Liver (tissue), 9 donors: ENCODE measurements around the gene PPP2R5B. TPM values are rescaled to one million over a fixed set of nuclear protein-coding genes. Genes with fewer than 3 reads are reported as not detected.

Source experiments
- DNase-seq: peaks from one replicate; pipeline ENCODE4 v3.0.0-alpha.2; 2017; ENCODE audit warnings: low spot score
- H3K27ac ChIP-seq, 2 donors: one replicate each; pipeline ENCODE4 v1.7.0; 2013; ENCODE audit warnings: inconsistent platforms in 2 of 2, low read length in 2 of 2, control low read depth in 1 of 2, low read depth in 1 of 2, mild to moderate bottlenecking in 1 of 2
- H3K27me3 ChIP-seq, 4 donors: one replicate each; pipeline versions ENCODE4 v1.6.1 to v1.7.0; 2013; ENCODE audit warnings: low read length in 3 of 4, inconsistent platforms in 1 of 4, mild to moderate bottlenecking in 1 of 4, moderate library complexity in 1 of 4; ENCODE audit not compliant: control insufficient read depth in 4 of 4, insufficient read depth in 4 of 4
- H3K36me3 ChIP-seq, 4 donors: one replicate each; pipeline versions ENCODE4 v1.6.1 to v1.7.0; 2013; ENCODE audit warnings: low read length in 3 of 4, mild to moderate bottlenecking in 3 of 4, low read depth in 1 of 4, moderate library complexity in 1 of 4; ENCODE audit not compliant: control insufficient read depth in 4 of 4, insufficient read depth in 3 of 4
- H3K4me1 ChIP-seq, 4 donors: one replicate each; pipeline versions ENCODE4 v1.6.1 to v1.7.0; 2013; ENCODE audit warnings: low read length in 3 of 4, mild to moderate bottlenecking in 3 of 4, moderate library complexity in 1 of 4; ENCODE audit not compliant: control insufficient read depth in 4 of 4, insufficient read depth in 4 of 4
- H3K4me3 ChIP-seq, 3 donors: one replicate each; pipeline versions ENCODE4 v1.6.1 to v1.7.0; 2013; ENCODE audit warnings: low read length in 3 of 3, control low read depth in 1 of 3, low read depth in 1 of 3, mild to moderate bottlenecking in 1 of 3
- H3K9ac ChIP-seq, 2 donors: one replicate each; pipeline ENCODE4 v1.7.0; 2013; ENCODE audit warnings: low read length in 2 of 2, mild to moderate bottlenecking in 2 of 2, moderate library complexity in 2 of 2, control low read depth in 1 of 2, low read depth in 1 of 2
- H3K9me3 ChIP-seq, 4 donors: one replicate each; pipeline versions ENCODE4 v1.6.1 to v1.7.0; 2013; ENCODE audit warnings: low read length in 3 of 4; ENCODE audit not compliant: control insufficient read depth in 4 of 4
- EGR1 ChIP-seq, 2 donors: IDR thresholded peaks; 2 replicates each; pipeline ENCODE4 v1.6.1; 2016 to 2018; ENCODE audit warnings: antibody characterized with exemption in 2 of 2, low read depth in 2 of 2
- FOXA1 ChIP-seq: IDR thresholded peaks from 2 replicates; pipeline ENCODE4 v1.6.1; 2016; ENCODE audit warnings: antibody characterized with exemption
- FOXA2 ChIP-seq: IDR thresholded peaks from 2 replicates; pipeline ENCODE4 v1.6.1; 2016; ENCODE audit warnings: antibody characterized with exemption
- GABPA ChIP-seq, 2 donors: IDR thresholded peaks in 1 of 2; conservative IDR thresholded peaks in 1 of 2; 2 replicates each; pipeline ENCODE4 v1.6.1; 2016; ENCODE audit warnings: antibody characterized with exemption in 2 of 2, mild to moderate bottlenecking in 1 of 2, moderate library complexity in 1 of 2
- HNF4A ChIP-seq, 2 donors: conservative IDR thresholded peaks; 2 replicates each; pipeline ENCODE4 v1.6.1; 2016; ENCODE audit warnings: antibody characterized with exemption in 2 of 2, mild to moderate bottlenecking in 2 of 2
- HNF4G ChIP-seq: IDR thresholded peaks from 2 replicates; pipeline ENCODE4 v1.6.1; 2016; ENCODE audit warnings: antibody characterized with exemption
- JUND ChIP-seq, 2 donors: IDR thresholded peaks; 2 replicates each; pipeline ENCODE4 v1.6.1; 2016; ENCODE audit warnings: antibody characterized with exemption in 2 of 2
- NR2F2 ChIP-seq: IDR thresholded peaks from 2 replicates; pipeline ENCODE4 v1.6.1; 2016; ENCODE audit warnings: antibody characterized with exemption
- RAD21 ChIP-seq, 2 donors: IDR thresholded peaks; 2 replicates each; pipeline ENCODE4 v1.6.1; 2016; ENCODE audit warnings: antibody characterized with exemption in 2 of 2, mild to moderate bottlenecking in 2 of 2
- SP1 ChIP-seq: IDR thresholded peaks from 2 replicates; pipeline ENCODE4 v1.6.1; 2018; ENCODE audit warnings: antibody characterized with exemption, mild to moderate bottlenecking
- TAF1 ChIP-seq: conservative IDR thresholded peaks from 2 replicates; pipeline ENCODE4 v1.6.1; 2016; ENCODE audit warnings: antibody characterized with exemption, mild to moderate bottlenecking
- YY1 ChIP-seq: IDR thresholded peaks from 2 replicates; pipeline ENCODE4 v1.6.1; 2016; ENCODE audit warnings: antibody characterized with exemption, mild to moderate bottlenecking
- whole genome bisulfite sequencing: extraction: QIAGEN DNeasy Blood & Tissue Kit; methylation state at CpG from one replicate; pipeline ENCODE4 v1.1.7; 2013; 5-methylcytosine and 5-hydroxymethylcytosine counted together
- polyA plus RNA-seq, 2 donors: library from polyadenylated mRNA; stranded (reverse) in 1 of 2; unstranded in 1 of 2; fragments of 200-250 nt in 1 of 2; fragments of >200 nt in 1 of 2; fragmentation: Nextera tagmentation in 1 of 2; extraction: Ambion mirVana in 1 of 2; gene quantifications; one replicate each; pipeline versions ENCODE4 v1.2.1 to v1.2.3, GENCODE V29; 2013 to 2015
- total RNA-seq, 2 donors: library from RNA; depleted of rRNA; stranded (reverse); fragments of >200 nt; gene quantifications; one replicate each; pipeline ENCODE4 v1.2.3, GENCODE V29; 2014
- TF ChIP-seq, protein P1 (sequence below): fragments of 150-350 bp; IDR thresholded peaks from 2 replicates; pipeline ENCODE4 v1.5.1; 2017; ENCODE audit warnings: improper control_type of control experiment, low read depth, low read length; ENCODE audit not compliant: missing input control
- TF ChIP-seq, protein P2 (sequence below): IDR thresholded peaks from 2 replicates; pipeline ENCODE4 v1.6.1; 2016; ENCODE audit warnings: antibody characterized with exemption
- TF ChIP-seq, protein P3 (sequence below): IDR thresholded peaks from 2 replicates; pipeline ENCODE4 v1.6.1; 2016; ENCODE audit warnings: antibody characterized with exemption
- TF ChIP-seq, protein P4 (sequence below): IDR thresholded peaks from 2 replicates; pipeline ENCODE4 v1.6.1; 2016; ENCODE audit warnings: antibody characterized with exemption
- TF ChIP-seq, protein P5 (sequence below): IDR thresholded peaks from 2 replicates; pipeline ENCODE4 v1.6.1; 2016; ENCODE audit warnings: antibody characterized with exemption, mild to moderate bottlenecking
- donor health status: healthy.
- donor health status: healthy.
- donor health status: healthy.
- donor health status: healthy.
- donor health status: healthy.

Gene PPP2R5B
- total and polyA plus RNA-seq, 4 donors: 2.9 to 6.6 (median 5.1) TPM

DNA sequence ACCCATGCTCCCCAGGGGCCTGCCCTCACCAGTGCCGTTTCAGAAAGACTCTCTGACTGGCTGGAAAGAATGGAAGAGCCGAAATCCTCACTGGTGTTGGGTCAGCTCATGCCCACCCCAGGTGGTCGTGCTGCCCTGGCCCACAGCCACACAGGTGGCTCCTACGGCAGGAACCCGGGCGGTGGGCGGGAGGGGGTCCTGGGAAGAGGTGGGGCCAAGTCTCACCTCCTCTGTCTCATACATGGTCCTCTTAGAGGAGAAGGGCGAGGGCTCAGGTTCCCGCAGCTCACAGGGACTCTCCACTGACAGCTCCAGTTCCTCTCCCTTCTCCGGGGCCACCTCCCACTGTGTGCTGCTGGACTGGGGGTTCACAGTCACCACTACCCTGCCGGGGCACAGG lies 15.7 kb upstream of the PPP2R5B start:
- Histone ChIP-seq H3K36me3 (peaks cover 45 to 82% (median 62%) of the 10 kb centered on the region in 4 donors), H3K9me3 (no peaks in the 10 kb centered on the region), H3K4me1 (no peaks in the 10 kb centered on the region), H3K9ac (no peak overlapping the region), H3K27me3 (no peaks in the 10 kb centered on the region), H3K27ac (no peak overlapping the region), H3K4me3 (no peak overlapping the region)
- no peak for DNase-seq
- 92% methylated on average over 11 of the region's 11 CpGs for WGBS
- TF ChIP-seq, protein P1, sequence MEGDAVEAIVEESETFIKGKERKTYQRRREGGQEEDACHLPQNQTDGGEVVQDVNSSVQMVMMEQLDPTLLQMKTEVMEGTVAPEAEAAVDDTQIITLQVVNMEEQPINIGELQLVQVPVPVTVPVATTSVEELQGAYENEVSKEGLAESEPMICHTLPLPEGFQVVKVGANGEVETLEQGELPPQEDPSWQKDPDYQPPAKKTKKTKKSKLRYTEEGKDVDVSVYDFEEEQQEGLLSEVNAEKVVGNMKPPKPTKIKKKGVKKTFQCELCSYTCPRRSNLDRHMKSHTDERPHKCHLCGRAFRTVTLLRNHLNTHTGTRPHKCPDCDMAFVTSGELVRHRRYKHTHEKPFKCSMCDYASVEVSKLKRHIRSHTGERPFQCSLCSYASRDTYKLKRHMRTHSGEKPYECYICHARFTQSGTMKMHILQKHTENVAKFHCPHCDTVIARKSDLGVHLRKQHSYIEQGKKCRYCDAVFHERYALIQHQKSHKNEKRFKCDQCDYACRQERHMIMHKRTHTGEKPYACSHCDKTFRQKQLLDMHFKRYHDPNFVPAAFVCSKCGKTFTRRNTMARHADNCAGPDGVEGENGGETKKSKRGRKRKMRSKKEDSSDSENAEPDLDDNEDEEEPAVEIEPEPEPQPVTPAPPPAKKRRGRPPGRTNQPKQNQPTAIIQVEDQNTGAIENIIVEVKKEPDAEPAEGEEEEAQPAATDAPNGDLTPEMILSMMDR: no peak
- TF ChIP-seq YY1 (no peak), NR2F2 (no peak), GABPA (IDR thresholded peaks at IDR 0.05 in 1 of 2, conservative IDR thresholded peaks at IDR 0.05 in 1 of 2) (no peak), EGR1 (IDR thresholded peaks at IDR 0.05; ENCODE audit: low read depth in 2 of 2) (no peak), RAD21 (IDR thresholded peaks at IDR 0.05) (no peak), FOXA2 (no peak), SP1 (no peak), FOXA1 (no peak), HNF4A (conservative IDR thresholded peaks at IDR 0.05) (no peak), JUND (IDR thresholded peaks at IDR 0.05) (no peak), TAF1 (no peak), HNF4G (no peak)
- TF ChIP-seq, protein P2, sequence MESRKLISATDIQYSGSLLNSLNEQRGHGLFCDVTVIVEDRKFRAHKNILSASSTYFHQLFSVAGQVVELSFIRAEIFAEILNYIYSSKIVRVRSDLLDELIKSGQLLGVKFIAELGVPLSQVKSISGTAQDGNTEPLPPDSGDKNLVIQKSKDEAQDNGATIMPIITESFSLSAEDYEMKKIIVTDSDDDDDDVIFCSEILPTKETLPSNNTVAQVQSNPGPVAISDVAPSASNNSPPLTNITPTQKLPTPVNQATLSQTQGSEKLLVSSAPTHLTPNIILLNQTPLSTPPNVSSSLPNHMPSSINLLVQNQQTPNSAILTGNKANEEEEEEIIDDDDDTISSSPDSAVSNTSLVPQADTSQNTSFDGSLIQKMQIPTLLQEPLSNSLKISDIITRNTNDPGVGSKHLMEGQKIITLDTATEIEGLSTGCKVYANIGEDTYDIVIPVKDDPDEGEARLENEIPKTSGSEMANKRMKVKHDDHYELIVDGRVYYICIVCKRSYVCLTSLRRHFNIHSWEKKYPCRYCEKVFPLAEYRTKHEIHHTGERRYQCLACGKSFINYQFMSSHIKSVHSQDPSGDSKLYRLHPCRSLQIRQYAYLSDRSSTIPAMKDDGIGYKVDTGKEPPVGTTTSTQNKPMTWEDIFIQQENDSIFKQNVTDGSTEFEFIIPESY: no peak
- TF ChIP-seq, protein P3, sequence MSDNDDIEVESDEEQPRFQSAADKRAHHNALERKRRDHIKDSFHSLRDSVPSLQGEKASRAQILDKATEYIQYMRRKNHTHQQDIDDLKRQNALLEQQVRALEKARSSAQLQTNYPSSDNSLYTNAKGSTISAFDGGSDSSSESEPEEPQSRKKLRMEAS: no peak
- TF ChIP-seq, protein P4, sequence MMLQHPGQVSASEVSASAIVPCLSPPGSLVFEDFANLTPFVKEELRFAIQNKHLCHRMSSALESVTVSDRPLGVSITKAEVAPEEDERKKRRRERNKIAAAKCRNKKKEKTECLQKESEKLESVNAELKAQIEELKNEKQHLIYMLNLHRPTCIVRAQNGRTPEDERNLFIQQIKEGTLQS: no peak
- TF ChIP-seq, protein P5, sequence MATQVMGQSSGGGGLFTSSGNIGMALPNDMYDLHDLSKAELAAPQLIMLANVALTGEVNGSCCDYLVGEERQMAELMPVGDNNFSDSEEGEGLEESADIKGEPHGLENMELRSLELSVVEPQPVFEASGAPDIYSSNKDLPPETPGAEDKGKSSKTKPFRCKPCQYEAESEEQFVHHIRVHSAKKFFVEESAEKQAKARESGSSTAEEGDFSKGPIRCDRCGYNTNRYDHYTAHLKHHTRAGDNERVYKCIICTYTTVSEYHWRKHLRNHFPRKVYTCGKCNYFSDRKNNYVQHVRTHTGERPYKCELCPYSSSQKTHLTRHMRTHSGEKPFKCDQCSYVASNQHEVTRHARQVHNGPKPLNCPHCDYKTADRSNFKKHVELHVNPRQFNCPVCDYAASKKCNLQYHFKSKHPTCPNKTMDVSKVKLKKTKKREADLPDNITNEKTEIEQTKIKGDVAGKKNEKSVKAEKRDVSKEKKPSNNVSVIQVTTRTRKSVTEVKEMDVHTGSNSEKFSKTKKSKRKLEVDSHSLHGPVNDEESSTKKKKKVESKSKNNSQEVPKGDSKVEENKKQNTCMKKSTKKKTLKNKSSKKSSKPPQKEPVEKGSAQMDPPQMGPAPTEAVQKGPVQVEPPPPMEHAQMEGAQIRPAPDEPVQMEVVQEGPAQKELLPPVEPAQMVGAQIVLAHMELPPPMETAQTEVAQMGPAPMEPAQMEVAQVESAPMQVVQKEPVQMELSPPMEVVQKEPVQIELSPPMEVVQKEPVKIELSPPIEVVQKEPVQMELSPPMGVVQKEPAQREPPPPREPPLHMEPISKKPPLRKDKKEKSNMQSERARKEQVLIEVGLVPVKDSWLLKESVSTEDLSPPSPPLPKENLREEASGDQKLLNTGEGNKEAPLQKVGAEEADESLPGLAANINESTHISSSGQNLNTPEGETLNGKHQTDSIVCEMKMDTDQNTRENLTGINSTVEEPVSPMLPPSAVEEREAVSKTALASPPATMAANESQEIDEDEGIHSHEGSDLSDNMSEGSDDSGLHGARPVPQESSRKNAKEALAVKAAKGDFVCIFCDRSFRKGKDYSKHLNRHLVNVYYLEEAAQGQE: no peak
